Testis (tissue), 2 donors: ENCODE measurements around the gene VILL.

ENCODE experiments used
- POLR2A ChIP-seq: fragments of 450-650 bp; IDR thresholded peaks from one replicate; pipeline ENCODE4 v1.6.1; 2017; ENCODE audit warnings: antibody characterized with exemption, mild to moderate bottlenecking, moderate library complexity
- TF ChIP-seq, protein P1 (sequence below), 3 experiments: fragments of 450-650 bp in 2 of 3; fragments of 200-600 bp in 1 of 3; sonication (generic) in 1 of 3; IDR thresholded peaks; one replicate each; pipeline ENCODE4 v1.5.1; 2016 to 2019; ENCODE audit warnings: antibody characterized with exemption in 3 of 3, mild to moderate bottlenecking in 2 of 3, moderate library complexity in 1 of 3

DNA sequence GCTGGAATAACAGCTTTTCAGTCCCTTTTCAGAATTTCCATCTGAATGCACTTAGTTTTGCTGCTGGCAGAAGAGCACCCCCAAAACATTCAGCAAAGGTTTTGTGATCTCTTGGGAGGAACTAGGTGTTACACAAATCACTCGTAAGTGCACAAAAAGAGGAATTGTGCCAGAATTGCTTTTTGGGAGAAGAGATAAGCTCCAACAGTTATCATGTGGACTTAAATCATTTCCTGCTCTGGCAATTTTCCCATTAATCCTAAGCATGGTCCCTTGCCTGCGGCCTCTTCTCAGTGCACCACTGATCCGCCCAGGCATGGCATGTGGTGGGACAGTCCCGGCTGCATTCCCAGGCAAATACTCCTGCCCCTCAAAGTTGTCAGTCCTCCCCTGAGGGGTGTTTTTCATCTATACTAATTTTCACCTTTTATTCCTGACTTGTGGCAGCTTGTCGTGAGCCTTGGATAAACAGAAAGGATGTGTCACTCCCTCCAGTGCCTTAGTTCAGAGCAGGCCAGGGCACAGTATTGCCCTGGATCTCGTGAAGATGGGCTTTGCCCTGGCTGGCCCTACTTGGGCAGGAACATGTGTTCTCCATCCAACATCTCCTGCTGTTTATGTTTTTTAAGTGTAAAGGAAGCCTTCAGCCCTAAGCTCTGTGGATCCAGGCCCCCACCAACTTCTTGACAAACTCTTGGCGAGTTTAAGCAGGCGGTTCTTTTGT is 44.6 kb upstream of the VILL start:
- TF ChIP-seq, protein P1, sequence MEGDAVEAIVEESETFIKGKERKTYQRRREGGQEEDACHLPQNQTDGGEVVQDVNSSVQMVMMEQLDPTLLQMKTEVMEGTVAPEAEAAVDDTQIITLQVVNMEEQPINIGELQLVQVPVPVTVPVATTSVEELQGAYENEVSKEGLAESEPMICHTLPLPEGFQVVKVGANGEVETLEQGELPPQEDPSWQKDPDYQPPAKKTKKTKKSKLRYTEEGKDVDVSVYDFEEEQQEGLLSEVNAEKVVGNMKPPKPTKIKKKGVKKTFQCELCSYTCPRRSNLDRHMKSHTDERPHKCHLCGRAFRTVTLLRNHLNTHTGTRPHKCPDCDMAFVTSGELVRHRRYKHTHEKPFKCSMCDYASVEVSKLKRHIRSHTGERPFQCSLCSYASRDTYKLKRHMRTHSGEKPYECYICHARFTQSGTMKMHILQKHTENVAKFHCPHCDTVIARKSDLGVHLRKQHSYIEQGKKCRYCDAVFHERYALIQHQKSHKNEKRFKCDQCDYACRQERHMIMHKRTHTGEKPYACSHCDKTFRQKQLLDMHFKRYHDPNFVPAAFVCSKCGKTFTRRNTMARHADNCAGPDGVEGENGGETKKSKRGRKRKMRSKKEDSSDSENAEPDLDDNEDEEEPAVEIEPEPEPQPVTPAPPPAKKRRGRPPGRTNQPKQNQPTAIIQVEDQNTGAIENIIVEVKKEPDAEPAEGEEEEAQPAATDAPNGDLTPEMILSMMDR (IDR thresholded peaks at IDR 0.05), result no peak
- no peak for TF ChIP-seq POLR2A
